ENCODE data around the gene ERLIN1. TPM values are rescaled to one million over a fixed set of nuclear protein-coding genes. Genes with fewer than 3 reads are reported as not detected.
"Not testable (repeated sequence)": the region's sequence is repeated elsewhere in the genome, so short reads cannot be mapped to it uniquely, and the experiment has no call there.

ERLIN1 gene
- total RNA-seq, 2 experiments from 2014 or later = 12.6 to 14.4 TPM

DNA sequence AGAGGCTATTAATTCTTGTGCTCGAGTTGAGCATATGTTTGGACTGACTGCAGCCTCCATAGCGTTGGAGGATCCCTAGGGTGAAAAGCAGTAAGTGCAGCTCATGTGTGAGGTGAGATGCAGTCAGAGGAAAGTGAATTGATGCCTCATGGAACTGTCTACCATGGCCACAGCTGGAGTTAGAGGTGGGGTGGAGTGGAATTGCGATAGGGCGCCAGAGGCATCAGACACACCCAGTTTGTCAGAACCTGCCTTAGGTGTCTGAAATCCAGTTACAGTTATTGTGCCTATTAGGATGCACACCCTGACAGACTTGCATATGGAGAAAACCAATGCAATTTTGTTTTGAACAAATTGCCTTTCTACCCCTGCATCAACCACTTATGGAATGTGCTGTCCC lies 39.4 kb downstream of the ERLIN1 start:
- Mint-ChIP-seq H3K4me1 (peaks cover 3% of the 10 kb centered on the region), H3K27me3 (peaks cover 18% of the 10 kb centered on the region), H3K36me3 (ENCODE audit: low read depth) (peaks cover 6% of the 10 kb centered on the region), H3K27ac (no peak overlapping the region), H3K4me3 (no peak overlapping the region), H3K9me3 (no peaks in the 10 kb centered on the region)
- CTCF ChIA-PET = interaction anchor here (1.3 kb wide), 1 partner anchor 94 kb away, joined by 3 read pairs; no protein-coding TSS in a partner anchor
- no peak for DNase-seq
- POLR2A ChIA-PET = interaction anchor here (0.6 kb wide), 1 partner anchor 603 kb away, joined by 3 read pairs; no protein-coding TSS in a partner anchor

DNA sequence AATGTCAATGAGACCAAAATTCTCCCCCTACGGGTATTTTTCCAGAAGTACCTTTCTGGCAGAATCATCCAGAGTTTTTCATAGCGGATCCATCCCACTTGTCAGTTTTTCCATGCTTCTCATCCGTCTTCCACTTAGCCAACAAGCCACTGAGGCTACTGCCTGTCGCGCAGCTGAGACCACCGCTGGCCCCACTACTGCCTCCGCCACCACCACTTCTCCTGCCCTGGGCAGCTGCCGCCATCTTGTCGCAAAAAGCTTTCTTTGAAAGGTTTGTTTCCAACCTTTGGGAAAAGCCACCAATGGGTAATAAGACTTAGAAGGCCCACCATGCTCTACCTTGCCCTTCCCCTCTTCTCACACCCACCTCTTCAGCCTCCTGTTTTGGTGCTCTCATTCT lies 42.1 kb downstream of the ERLIN1 start:
- Mint-ChIP-seq H3K36me3 (ENCODE audit: low read depth) (no peaks in the 10 kb centered on the region), H3K4me3 (no peak overlapping the region), H3K9me3 (no peaks in the 10 kb centered on the region), H3K4me1 (peaks cover under 1% of the 10 kb centered on the region), H3K27me3 (peaks cover 32% of the 10 kb centered on the region), H3K27ac (no peak overlapping the region)
- POLR2A ChIA-PET = no interaction called here
- no peak for DNase-seq
- CTCF ChIA-PET = no interaction called here

DNA sequence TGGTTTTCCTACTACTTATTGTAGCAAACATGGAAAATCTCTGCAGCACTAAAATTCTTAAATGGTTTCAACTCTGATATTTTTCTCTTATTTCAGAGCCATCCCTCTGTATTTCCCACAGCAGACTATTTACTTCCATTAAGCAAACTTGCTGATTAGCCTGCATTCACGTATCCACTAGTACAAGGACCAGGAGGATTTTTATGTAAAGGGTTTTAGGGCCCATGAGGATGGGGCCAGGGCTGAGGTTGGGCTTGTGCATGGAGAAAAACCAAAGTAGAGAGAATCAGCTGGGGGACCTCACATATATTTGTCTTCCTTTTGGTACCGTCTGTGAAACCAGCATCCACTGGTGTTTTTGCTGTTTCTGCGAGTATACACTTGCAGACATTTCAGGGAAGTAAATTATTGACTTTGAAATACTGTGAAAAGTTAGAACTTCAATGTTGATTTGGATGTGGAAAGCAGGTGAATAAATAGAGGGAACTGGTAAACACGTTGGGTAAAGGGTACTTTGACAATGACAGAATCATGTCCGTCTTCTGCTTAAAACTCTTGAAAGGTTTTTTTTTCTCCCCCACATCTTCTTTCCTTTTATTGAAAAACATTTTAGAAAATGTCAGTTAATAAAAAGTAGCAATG lies 44.3 kb downstream of the ERLIN1 start:
- Mint-ChIP-seq H3K9me3 (no peaks in the 10 kb centered on the region), H3K36me3 (ENCODE audit: low read depth) (no peaks in the 10 kb centered on the region), H3K4me1 (no peaks in the 10 kb centered on the region), H3K27ac (no peak overlapping the region), H3K4me3 (no peak overlapping the region), H3K27me3 (peaks cover 39% of the 10 kb centered on the region)
- ChIA-PET CTCF (no interaction called here), POLR2A (no interaction called here)
- no peak for DNase-seq

DNA sequence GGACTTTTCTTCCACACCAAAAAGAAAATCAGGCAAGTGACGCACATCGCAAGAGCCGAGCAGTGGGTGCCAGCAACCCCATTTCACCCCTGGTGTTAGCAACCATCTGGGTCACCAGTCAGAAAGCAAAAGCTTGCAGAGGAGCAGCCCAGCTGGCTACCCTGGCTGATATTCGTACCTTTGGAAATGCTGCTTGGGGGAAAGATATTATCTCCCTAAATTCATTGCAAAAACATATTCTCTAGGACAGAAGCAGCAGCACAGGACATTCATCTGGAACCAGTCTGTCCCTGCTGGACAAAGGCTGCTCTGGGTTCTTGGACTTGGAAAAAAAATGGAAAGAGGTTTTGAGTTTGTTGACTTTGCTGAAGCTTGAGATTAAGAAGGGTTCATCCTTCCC lies 45.8 kb downstream of the ERLIN1 start:
- peaks cover under 1% of the 10 kb centered on the region for H3K9me3 Mint-ChIP-seq
- H3K27ac Mint-ChIP-seq = no peak overlapping the region
- POLR2A ChIA-PET = no interaction called here
- DNase-seq = no peak
- H3K27me3 Mint-ChIP-seq = peaks cover 49% of the 10 kb centered on the region
- no peaks in the 10 kb centered on the region for H3K4me1 Mint-ChIP-seq
- CTCF ChIA-PET = no interaction called here
- H3K36me3 Mint-ChIP-seq (ENCODE audit: low read depth) = peaks cover under 1% of the 10 kb centered on the region
- no peak overlapping the region for H3K4me3 Mint-ChIP-seq

DNA sequence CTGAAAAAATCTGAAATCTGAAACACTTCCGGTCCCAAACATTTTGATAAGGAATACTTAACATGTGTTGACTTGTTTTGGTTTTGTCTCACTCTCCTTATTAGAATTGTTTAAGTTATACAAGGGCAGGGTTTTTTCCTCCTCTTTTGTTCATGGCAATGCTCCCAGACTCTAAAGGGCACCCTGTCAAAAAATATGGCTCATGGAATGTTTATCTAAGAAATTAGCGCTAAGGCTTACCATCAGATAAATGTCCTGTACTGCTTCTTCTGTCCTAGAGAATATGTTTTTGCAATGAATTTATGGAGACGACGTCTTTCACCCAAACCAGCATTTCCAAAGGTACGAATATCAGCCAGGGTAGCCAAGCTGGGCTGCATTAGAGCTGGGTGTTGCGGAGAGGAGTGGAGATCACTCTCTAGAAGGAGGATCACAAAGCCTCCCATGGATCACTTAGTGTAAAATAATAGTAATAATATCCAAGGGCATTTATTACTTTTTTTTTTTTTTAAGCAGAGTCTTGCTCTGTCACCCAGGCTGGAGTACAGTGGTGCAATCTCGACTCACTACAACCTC lies 46.8 kb downstream of the ERLIN1 start:
- DNase-seq = no peak
- CTCF ChIA-PET = no interaction called here
- H3K4me1 Mint-ChIP-seq = no peaks in the 10 kb centered on the region
- peaks cover 52% of the 10 kb centered on the region for H3K27me3 Mint-ChIP-seq
- peaks cover 3% of the 10 kb centered on the region for H3K36me3 Mint-ChIP-seq (ENCODE audit: low read depth)
- no peak overlapping the region for H3K4me3 Mint-ChIP-seq
- H3K27ac Mint-ChIP-seq = no peak overlapping the region
- POLR2A ChIA-PET = no interaction called here
- peaks cover 3% of the 10 kb centered on the region for H3K9me3 Mint-ChIP-seq

DNA sequence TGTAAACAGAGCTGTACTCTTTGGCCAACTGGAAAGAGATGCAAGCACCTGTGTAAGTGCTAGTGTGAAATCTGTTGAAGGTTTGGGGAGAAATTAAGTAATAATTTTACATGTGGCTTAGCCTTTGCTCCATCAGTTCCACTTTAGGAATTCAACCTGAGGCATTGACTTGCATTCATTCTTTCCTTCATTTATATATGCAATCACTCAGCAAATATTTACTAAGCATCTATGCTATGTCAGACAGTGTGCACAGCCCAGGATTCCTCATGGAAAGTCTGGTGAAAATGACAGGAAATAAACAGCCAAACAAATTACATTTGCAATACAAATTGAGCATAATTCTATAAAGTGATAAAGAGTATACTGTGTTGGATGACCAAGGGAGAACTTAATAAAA lies 50.3 kb downstream of the ERLIN1 start:
- Mint-ChIP-seq H3K4me3 (no peak overlapping the region), H3K27me3 (peaks cover 50% of the 10 kb centered on the region), H3K4me1 (peaks cover 3% of the 10 kb centered on the region), H3K27ac (no peak overlapping the region), H3K9me3 (peaks cover 6% of the 10 kb centered on the region), H3K36me3 (ENCODE audit: low read depth) (peaks cover 3% of the 10 kb centered on the region)
- POLR2A ChIA-PET = no interaction called here
- CTCF ChIA-PET = no interaction called here
- DNase-seq = no peak

DNA sequence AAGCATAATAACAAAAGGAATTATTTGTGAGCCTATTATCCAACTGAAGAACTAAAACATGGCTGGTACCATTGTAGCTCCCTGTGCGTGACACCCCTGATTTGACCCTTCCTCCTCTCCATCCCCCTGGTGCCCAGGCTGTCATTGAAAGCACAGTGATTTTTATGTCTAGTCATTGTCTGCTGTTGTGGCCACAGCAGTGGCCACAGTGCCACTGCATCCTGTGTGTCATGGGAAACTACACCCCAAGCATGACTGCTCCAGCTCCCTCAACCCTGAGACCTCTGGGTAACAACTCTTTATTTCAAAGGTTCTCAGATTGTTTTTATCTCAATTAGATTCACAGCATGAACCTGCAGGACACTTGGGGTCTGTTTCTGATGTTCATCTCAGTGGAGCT lies 52.0 kb downstream of the ERLIN1 start:
- peak; percentile 24 for DNase-seq
- ChIA-PET POLR2A (no interaction called here), CTCF (no interaction called here)
- Mint-ChIP-seq H3K27ac (no peak overlapping the region), H3K27me3 (peaks cover 46% of the 10 kb centered on the region), H3K36me3 (ENCODE audit: low read depth) (peaks cover 3% of the 10 kb centered on the region), H3K4me1 (peaks cover 3% of the 10 kb centered on the region), H3K4me3 (no peak overlapping the region), H3K9me3 (peaks cover 6% of the 10 kb centered on the region)

DNA sequence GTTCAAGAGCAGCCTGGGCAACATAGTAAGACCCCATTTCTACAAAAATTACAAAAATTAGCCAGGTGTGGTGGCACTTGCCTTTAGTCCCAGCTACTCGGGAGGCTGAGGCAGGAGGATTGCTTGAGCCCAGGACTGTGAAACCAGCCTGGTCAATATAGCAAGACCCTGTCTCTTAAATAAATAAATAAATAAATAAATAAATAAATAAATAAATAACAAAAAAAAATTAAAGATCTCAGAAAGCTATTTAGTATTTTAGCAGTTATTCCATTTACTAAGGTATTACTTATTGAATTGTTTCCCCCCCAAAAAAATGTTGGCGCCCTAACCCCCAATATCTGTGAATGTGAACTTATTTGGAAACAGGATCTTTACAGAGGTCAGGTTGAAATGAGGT lies 53.4 kb downstream of the ERLIN1 start:
- peaks cover 3% of the 10 kb centered on the region for H3K4me1 Mint-ChIP-seq
- H3K36me3 Mint-ChIP-seq (ENCODE audit: low read depth) = peaks cover 3% of the 10 kb centered on the region
- H3K27me3 Mint-ChIP-seq = peaks cover 48% of the 10 kb centered on the region
- POLR2A ChIA-PET = no interaction called here
- H3K9me3 Mint-ChIP-seq = peaks cover 6% of the 10 kb centered on the region
- CTCF ChIA-PET = no interaction called here
- no peak overlapping the region for H3K27ac Mint-ChIP-seq
- no peak overlapping the region for H3K4me3 Mint-ChIP-seq
- no peak for DNase-seq

DNA sequence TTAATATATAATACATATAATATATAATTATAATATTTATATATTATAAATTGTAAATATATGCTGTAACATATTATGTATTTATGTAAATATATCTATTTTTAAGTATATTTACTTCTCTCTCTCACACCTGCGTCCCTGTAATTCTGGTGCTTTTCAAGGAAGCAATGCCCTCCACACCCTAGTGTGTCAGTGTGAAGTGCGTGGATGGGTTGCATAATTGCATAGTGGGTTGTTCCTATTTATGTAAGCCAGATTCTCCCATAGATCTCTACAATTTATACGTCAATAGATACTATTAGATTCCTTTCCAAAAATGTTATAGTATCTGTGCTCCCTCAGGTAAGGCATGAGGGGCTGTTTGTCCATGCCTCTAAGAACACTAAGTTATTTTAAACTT lies 54.3 kb downstream of the ERLIN1 start:
- Mint-ChIP-seq H3K36me3 (ENCODE audit: low read depth) (peaks cover 3% of the 10 kb centered on the region), H3K27ac (no peak overlapping the region), H3K4me1 (peaks cover 3% of the 10 kb centered on the region), H3K27me3 (peaks cover 45% of the 10 kb centered on the region), H3K9me3 (peaks cover 6% of the 10 kb centered on the region), H3K4me3 (no peak overlapping the region)
- no peak for DNase-seq
- POLR2A ChIA-PET = no interaction called here
- CTCF ChIA-PET = interaction anchor here (0.6 kb wide), 1 partner anchor 9 kb away, joined by 3 read pairs; no protein-coding TSS in a partner anchor

DNA sequence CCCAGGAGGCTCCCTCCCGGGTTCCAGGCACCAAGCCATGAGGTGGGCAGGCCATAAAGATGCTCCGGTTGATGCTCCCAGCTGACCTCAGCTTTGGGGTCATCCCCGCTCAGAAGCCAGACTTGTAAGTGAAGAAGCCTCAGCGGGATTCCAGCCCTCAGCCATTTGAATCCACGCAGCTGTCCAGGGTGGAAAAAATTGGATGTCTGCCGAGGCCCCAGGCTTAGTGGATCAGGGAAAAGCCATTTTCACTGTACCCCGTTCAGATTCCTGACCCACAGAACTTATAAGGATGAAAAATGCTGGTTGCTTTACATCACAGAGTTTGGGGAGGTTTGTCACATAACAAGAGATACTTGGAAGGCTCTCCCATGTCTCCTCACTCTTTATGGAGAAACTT lies 55.0 kb downstream of the ERLIN1 start:
- CTCF ChIA-PET = interaction anchor here (0.6 kb wide), 1 partner anchor 8 kb away, joined by 3 read pairs; no protein-coding TSS in a partner anchor
- Mint-ChIP-seq H3K27me3 (peaks cover 40% of the 10 kb centered on the region), H3K36me3 (ENCODE audit: low read depth) (peaks cover 3% of the 10 kb centered on the region), H3K4me1 (peaks cover 3% of the 10 kb centered on the region), H3K9me3 (peaks cover 6% of the 10 kb centered on the region), H3K4me3 (no peak overlapping the region), H3K27ac (no peak overlapping the region)
- POLR2A ChIA-PET = no interaction called here
- no peak for DNase-seq

DNA sequence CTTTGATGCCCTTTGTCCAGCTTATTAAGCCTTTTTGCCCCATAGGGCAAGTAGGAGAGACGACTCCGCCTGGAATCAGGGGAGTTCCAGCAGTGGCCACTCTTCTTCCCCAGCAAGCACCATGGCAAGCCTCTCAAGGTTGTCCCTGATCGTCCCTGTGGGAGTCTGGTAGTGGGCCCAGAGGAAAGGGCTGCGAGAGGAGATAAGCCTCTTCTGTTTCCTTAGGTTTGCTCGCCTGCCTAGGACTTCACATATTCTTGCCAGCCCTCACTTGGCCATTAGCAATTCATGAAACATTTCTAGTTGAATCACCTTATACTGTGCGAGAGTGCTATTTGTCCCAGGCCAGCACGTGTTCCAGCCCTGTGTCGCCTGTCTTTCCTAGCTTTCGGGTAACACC lies 56.4 kb downstream of the ERLIN1 start:
- ChIA-PET POLR2A (no interaction called here), CTCF (no interaction called here)
- peaks cover 32% of the 10 kb centered on the region for H3K27me3 Mint-ChIP-seq

DNA sequence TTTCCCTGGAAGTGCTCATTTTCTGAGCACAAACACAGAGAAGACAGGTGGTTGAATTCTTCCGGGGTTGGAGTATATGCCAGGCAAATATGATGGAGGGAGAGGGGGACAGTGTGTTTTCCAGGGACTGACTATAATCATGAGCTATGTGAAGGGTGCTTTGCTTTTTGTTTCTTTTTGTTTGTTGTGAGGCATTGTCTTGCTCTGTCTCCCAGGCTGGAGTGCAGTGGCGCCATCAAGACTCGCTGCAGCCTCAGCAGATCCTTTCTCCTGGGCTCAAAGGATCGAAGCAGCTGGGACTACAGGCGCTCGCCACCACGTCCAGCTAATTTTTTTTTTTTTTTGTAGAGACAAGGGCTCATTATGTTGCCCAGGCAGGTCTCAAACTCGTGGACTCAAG lies 56.9 kb downstream of the ERLIN1 start:
- Mint-ChIP-seq H3K4me3 (no peak overlapping the region), H3K36me3 (ENCODE audit: low read depth) (no peaks in the 10 kb centered on the region), H3K9me3 (peaks cover 2% of the 10 kb centered on the region), H3K27ac (no peak overlapping the region), H3K4me1 (peaks cover 4% of the 10 kb centered on the region), H3K27me3 (peaks cover 33% of the 10 kb centered on the region)
- DNase-seq = no peak
- CTCF ChIA-PET = no interaction called here
- POLR2A ChIA-PET = no interaction called here

More for the DNA sequence above, 56.4 kb downstream of the ERLIN1 start:
- Mint-ChIP-seq H3K9me3 (peaks cover 3% of the 10 kb centered on the region), H3K4me1 (peaks cover 3% of the 10 kb centered on the region), H3K36me3 (ENCODE audit: low read depth) (no peaks in the 10 kb centered on the region), H3K27ac (no peak overlapping the region), H3K4me3 (no peak overlapping the region)
- DNase-seq = no peak

DNA sequence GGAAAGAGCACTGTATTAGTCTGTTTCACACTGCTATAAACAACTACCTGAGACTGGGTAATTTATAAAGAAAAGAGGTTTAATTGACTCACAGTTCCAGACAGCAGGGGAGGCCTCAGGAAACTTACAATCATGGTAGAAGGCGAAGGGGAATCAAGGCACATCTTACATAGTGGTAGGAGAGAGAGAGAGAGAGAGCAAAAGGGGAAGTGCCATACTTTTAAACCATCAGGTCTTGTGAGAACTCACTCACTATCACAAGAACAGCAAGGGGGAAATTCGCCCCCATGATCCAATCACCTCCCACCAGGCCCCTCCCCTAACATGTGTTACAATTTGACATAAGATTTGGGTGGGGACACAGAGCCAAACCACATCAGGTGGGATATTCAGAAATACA lies 60.5 kb downstream of the ERLIN1 start:
- H3K27me3 Mint-ChIP-seq = peaks cover 21% of the 10 kb centered on the region
- CTCF ChIA-PET; H3K4me3 Mint-ChIP-seq; H3K36me3 Mint-ChIP-seq (ENCODE audit: low read depth); DNase-seq; H3K27ac Mint-ChIP-seq; POLR2A ChIA-PET; H3K9me3 Mint-ChIP-seq: not testable (repeated sequence)
- H3K4me1 Mint-ChIP-seq = peaks cover 15% of the 10 kb centered on the region

DNA sequence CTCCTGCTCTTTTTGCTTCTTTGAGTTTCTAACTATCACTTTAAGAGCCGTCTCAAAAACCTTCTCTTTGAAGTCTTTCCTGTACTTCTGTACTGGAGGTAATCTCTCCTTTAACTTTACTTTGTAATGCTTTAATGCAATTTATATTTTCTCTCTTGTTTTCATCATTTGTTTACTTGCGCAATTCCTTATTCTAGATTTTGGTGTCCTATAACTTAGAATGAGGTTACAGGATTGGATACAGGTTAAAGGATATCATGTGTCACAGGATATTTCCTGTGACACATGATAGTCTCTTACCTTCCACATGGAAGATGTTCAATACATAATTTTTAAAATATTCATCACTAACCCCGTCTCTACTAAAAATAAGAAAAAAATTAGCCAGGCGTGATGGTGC lies 61.7 kb downstream of the ERLIN1 start:
- no peak overlapping the region for H3K4me3 Mint-ChIP-seq
- POLR2A ChIA-PET = no interaction called here

More for the DNA sequence above, 61.7 kb downstream of the ERLIN1 start:
- Mint-ChIP-seq H3K9me3 (no peaks in the 10 kb centered on the region), H3K36me3 (ENCODE audit: low read depth) (no peaks in the 10 kb centered on the region), H3K27me3 (peaks cover 17% of the 10 kb centered on the region), H3K4me1 (peaks cover 15% of the 10 kb centered on the region), H3K27ac (no peak overlapping the region)
- CTCF ChIA-PET = no interaction called here
- DNase-seq = no peak

Measured in activated CD4-positive, alpha-beta memory T cell treated with anti-CD3 and anti-CD28 coated beads, Interleukin-2, amount 10 ng/mL, durations not matched to agents 7 days and 5 days (primary cell).